SK-N-SH treated with all-trans-retinoic acid at 6 μM for 48 hours (cell line): Measurements from ENCODE around the gene ACLY.

Experiments used
- ATAC-seq: fragments of 200-7000 bp; cut with Tn5 transposase; 3 replicates; pipeline ENCODE4 v1.9.1; 2020; ENCODE audit warnings: mild to moderate bottlenecking, moderate library complexity
- BACH2 ChIP-seq: fragments of 250-450 bp; sonication (Bioruptor Pico); IDR thresholded peaks from 2 replicates; pipeline ENCODE4 v1.9.0; 2021; ENCODE audit warnings: mild to moderate bottlenecking, borderline replicate concordance
- CSDC2 ChIP-seq: fragments of 250-450 bp; sonication (Bioruptor Pico); IDR thresholded peaks from 2 replicates; pipeline ENCODE4 v1.5.0; 2020; ENCODE audit warnings: mild to moderate bottlenecking, moderate library complexity
- GLIS3 ChIP-seq: fragments of 250-450 bp; sonication (Bioruptor Pico); IDR thresholded peaks from 2 replicates; pipeline ENCODE4 v1.5.0; 2020; ENCODE audit warnings: mild to moderate bottlenecking, moderate library complexity
- OSR1 ChIP-seq: fragments of 250-450 bp; sonication (Bioruptor Pico); IDR thresholded peaks from 2 replicates; pipeline ENCODE4 v1.8.0; 2022; ENCODE audit warnings: moderate library complexity, mild to moderate bottlenecking, inconsistent platforms
- PPARA ChIP-seq: fragments of 250-450 bp; sonication (Bioruptor Pico); IDR thresholded peaks from 2 replicates; pipeline ENCODE4 v1.5.0; 2020; ENCODE audit warnings: mild to moderate bottlenecking, borderline replicate concordance
- RARB ChIP-seq: fragments of 250-450 bp; sonication (Bioruptor Pico); IDR thresholded peaks from 2 replicates; pipeline ENCODE4 v1.8.0; 2021; ENCODE audit warnings: mild to moderate bottlenecking, moderate library complexity
- TCF4 ChIP-seq: fragments of 250-450 bp; sonication (Bioruptor Pico); IDR thresholded peaks from 2 replicates; pipeline ENCODE4 v1.8.0; 2021; ENCODE audit warnings: mild to moderate bottlenecking, moderate library complexity, borderline replicate concordance
- TOX ChIP-seq: fragments of 250-450 bp; sonication (Bioruptor Pico); IDR thresholded peaks from 2 replicates; pipeline ENCODE4 v1.8.0; 2021; ENCODE audit warnings: mild to moderate bottlenecking, moderate library complexity, borderline replicate concordance
- ZFP3 ChIP-seq: fragments of 250-450 bp; sonication (Bioruptor Pico); IDR thresholded peaks from 2 replicates; pipeline ENCODE4 v1.5.0; 2020; ENCODE audit warnings: mild to moderate bottlenecking, moderate library complexity
- ZFP30 ChIP-seq: fragments of 450-650 bp; formaldehyde crosslinking; IDR thresholded peaks from 2 replicates; pipeline ENCODE4 v1.5.0; 2022; ENCODE audit warnings: mild to moderate bottlenecking, moderate library complexity
- ZNF565 ChIP-seq: fragments of 450-650 bp; formaldehyde crosslinking; conservative IDR thresholded peaks from 2 replicates; pipeline ENCODE4 v1.5.0; 2020; ENCODE audit warnings: low read depth, mild to moderate bottlenecking, moderate library complexity
- TF ChIP-seq, protein P1 (sequence below): fragments of 250-450 bp; sonication (Bioruptor Pico); IDR thresholded peaks from 2 replicates; pipeline ENCODE4 v1.8.0; 2021; ENCODE audit warnings: low read depth, mild to moderate bottlenecking, moderate library complexity, borderline replicate concordance
- TF ChIP-seq, protein P2 (sequence below): fragments of 250-450 bp; sonication (Bioruptor Pico); IDR thresholded peaks from 2 replicates; pipeline ENCODE4 v1.5.1; 2020; ENCODE audit warnings: low read depth, mild to moderate bottlenecking, moderate library complexity
- TF ChIP-seq, protein P3 (sequence below): fragments of 250-450 bp; sonication (Bioruptor Pico); IDR thresholded peaks from 2 replicates; pipeline ENCODE4 v1.5.0; 2020; ENCODE audit warnings: mild to moderate bottlenecking, moderate library complexity
- TF ChIP-seq, protein P4 (sequence below): fragments of 250-450 bp; sonication (Bioruptor Pico); IDR thresholded peaks from 2 replicates; pipeline ENCODE4 v1.5.1; 2021; ENCODE audit warnings: mild to moderate bottlenecking, moderate library complexity
- TF ChIP-seq, protein P5 (sequence below): fragments of 250-450 bp; sonication (Bioruptor Pico); IDR thresholded peaks from 2 replicates; pipeline ENCODE4 v1.8.0; 2020; ENCODE audit warnings: mild to moderate bottlenecking, moderate library complexity, borderline replicate concordance

ACLY gene

DNA sequence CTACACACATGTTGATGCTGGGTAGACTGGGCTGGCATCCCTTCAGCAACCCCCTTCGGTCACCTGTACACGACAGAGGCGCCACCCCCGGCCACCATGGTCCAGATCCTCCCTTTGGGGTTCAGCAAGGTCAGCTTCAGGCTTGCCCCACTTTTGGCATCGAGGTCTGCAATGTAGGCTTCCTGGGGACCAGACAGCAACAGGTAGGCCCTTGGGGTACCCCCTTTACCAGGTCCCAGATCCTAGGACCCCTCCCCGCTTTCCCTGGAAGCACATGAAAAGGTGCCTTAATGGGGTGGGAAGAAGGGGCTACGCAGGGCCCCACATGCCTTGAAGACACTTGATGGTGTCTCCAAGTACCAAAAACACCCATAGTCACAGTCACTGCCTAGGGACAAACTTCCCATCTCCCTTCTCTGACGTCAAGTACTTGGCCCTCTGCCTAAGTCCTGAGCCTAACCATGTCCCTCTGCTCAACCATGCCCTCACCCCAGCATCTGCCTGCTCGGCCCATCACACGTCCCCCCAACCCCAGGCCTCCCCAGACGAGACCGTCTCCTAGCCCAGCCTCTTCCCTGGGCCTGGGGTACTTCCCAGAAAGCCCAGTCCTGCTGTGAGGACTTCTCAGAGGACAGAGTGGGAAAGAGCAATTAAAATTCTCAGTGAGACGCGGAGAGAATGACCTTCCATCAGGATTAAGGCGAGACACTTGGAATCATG lies 12.1 kb downstream of the ACLY start:
- TF ChIP-seq, protein P1, sequence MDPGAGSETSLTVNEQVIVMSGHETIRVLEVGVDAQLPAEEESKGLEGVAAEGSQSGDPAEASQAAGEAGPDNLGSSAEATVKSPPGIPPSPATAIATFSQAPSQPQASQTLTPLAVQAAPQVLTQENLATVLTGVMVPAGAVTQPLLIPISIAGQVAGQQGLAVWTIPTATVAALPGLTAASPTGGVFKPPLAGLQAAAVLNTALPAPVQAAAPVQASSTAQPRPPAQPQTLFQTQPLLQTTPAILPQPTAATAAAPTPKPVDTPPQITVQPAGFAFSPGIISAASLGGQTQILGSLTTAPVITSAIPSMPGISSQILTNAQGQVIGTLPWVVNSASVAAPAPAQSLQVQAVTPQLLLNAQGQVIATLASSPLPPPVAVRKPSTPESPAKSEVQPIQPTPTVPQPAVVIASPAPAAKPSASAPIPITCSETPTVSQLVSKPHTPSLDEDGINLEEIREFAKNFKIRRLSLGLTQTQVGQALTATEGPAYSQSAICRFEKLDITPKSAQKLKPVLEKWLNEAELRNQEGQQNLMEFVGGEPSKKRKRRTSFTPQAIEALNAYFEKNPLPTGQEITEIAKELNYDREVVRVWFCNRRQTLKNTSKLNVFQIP (CRISPR knock-in tag) = no peak
- TF ChIP-seq ZFP3 (CRISPR knock-in tag) (0 out of 2 replicates have a peak, but pooled peaks have one; percentile 19), TCF4 (no peak), RARB (CRISPR knock-in tag) (no peak)
- TF ChIP-seq, protein P2, sequence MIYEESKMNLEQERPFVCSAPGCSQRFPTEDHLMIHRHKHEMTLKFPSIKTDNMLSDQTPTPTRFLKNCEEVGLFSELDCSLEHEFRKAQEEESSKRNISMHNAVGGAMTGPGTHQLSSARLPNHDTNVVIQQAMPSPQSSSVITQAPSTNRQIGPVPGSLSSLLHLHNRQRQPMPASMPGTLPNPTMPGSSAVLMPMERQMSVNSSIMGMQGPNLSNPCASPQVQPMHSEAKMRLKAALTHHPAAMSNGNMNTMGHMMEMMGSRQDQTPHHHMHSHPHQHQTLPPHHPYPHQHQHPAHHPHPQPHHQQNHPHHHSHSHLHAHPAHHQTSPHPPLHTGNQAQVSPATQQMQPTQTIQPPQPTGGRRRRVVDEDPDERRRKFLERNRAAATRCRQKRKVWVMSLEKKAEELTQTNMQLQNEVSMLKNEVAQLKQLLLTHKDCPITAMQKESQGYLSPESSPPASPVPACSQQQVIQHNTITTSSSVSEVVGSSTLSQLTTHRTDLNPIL (CRISPR knock-in tag) = no peak
- TF ChIP-seq, protein P3, sequence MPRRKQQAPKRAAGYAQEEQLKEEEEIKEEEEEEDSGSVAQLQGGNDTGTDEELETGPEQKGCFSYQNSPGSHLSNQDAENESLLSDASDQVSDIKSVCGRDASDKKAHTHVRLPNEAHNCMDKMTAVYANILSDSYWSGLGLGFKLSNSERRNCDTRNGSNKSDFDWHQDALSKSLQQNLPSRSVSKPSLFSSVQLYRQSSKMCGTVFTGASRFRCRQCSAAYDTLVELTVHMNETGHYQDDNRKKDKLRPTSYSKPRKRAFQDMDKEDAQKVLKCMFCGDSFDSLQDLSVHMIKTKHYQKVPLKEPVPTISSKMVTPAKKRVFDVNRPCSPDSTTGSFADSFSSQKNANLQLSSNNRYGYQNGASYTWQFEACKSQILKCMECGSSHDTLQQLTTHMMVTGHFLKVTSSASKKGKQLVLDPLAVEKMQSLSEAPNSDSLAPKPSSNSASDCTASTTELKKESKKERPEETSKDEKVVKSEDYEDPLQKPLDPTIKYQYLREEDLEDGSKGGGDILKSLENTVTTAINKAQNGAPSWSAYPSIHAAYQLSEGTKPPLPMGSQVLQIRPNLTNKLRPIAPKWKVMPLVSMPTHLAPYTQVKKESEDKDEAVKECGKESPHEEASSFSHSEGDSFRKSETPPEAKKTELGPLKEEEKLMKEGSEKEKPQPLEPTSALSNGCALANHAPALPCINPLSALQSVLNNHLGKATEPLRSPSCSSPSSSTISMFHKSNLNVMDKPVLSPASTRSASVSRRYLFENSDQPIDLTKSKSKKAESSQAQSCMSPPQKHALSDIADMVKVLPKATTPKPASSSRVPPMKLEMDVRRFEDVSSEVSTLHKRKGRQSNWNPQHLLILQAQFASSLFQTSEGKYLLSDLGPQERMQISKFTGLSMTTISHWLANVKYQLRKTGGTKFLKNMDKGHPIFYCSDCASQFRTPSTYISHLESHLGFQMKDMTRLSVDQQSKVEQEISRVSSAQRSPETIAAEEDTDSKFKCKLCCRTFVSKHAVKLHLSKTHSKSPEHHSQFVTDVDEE = no peak

DNA sequence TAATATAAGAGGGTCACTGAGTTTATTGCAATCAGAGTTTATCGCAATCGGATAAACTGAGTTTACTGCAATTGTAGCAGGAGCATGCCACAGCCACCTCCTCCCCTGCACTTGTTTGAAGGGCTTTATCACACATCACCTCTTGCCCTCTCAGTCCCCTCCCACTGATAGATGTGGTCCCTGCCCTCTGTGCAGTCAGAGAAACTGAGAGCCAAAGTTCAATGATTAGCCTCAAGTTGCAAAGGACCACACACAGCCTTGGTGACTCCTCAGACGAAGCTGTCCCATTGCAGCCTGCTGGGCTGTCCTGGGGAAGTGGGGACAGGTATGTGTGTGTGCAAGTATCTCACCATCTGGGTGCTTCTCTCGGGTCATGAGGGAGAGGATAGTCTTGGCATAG lies 13.6 kb downstream of the ACLY start:
- no peak for TF ChIP-seq RARB (CRISPR knock-in tag)
- TF ChIP-seq TCF4 = no peak
- no peak for TF ChIP-seq PPARA (CRISPR knock-in tag)
- TF ChIP-seq, protein P3 = no peak
- no peak for TF ChIP-seq BACH2 (CRISPR knock-in tag)
- no peak for TF ChIP-seq TOX (CRISPR knock-in tag)
- TF ChIP-seq, protein P2 (CRISPR knock-in tag) = no peak
- no peak for TF ChIP-seq GLIS3 (CRISPR knock-in tag)
- no peak for TF ChIP-seq ZNF565 (CRISPR knock-in tag)
- no peak for TF ChIP-seq ZFP30 (CRISPR knock-in tag)
- no peak for TF ChIP-seq CSDC2 (CRISPR knock-in tag)
- TF ChIP-seq, protein P4, sequence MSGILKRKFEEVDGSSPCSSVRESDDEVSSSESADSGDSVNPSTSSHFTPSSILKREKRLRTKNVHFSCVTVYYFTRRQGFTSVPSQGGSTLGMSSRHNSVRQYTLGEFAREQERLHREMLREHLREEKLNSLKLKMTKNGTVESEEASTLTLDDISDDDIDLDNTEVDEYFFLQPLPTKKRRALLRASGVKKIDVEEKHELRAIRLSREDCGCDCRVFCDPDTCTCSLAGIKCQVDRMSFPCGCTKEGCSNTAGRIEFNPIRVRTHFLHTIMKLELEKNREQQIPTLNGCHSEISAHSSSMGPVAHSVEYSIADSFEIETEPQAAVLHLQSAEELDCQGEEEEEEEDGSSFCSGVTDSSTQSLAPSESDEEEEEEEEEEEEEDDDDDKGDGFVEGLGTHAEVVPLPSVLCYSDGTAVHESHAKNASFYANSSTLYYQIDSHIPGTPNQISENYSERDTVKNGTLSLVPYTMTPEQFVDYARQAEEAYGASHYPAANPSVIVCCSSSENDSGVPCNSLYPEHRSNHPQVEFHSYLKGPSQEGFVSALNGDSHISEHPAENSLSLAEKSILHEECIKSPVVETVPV (CRISPR knock-in tag) = no peak
- no peak for TF ChIP-seq OSR1
- TF ChIP-seq, protein P5, sequence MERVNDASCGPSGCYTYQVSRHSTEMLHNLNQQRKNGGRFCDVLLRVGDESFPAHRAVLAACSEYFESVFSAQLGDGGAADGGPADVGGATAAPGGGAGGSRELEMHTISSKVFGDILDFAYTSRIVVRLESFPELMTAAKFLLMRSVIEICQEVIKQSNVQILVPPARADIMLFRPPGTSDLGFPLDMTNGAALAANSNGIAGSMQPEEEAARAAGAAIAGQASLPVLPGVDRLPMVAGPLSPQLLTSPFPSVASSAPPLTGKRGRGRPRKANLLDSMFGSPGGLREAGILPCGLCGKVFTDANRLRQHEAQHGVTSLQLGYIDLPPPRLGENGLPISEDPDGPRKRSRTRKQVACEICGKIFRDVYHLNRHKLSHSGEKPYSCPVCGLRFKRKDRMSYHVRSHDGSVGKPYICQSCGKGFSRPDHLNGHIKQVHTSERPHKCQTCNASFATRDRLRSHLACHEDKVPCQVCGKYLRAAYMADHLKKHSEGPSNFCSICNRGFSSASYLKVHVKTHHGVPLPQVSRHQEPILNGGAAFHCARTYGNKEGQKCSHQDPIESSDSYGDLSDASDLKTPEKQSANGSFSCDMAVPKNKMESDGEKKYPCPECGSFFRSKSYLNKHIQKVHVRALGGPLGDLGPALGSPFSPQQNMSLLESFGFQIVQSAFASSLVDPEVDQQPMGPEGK = no peak
- TF ChIP-seq, all 23 proteins: peak for 0
- no peak for ATAC-seq

More for the DNA sequence above, 12.1 kb downstream of the ACLY start:
- ATAC-seq = peak; percentile 51
